Prostate gland (tissue), 2 donors: ENCODE data around the gene RBM22.

Experiments
- CTCF ChIP-seq, 4 experiments: fragments of 200-600 bp in 2 of 4; fragments of 450-650 bp in 2 of 4; sonication (generic) in 2 of 4; IDR thresholded peaks; 1 replicate in 3 of 4; 2 replicates in 1 of 4; pipeline ENCODE4 v1.5.1; 2016 to 2019; ENCODE audit warnings: antibody characterized with exemption in 4 of 4, mild to moderate bottlenecking in 2 of 4, moderate library complexity in 2 of 4
- POLR2A ChIP-seq: fragments of 450-650 bp; IDR thresholded peaks from one replicate; pipeline ENCODE4 v1.6.1; 2016; ENCODE audit warnings: antibody characterized with exemption, mild to moderate bottlenecking
- POLR2AphosphoS5 ChIP-seq: sonication (generic); formaldehyde crosslinking; IDR thresholded peaks from one replicate; pipeline ENCODE4 v1.6.1; 2017; ENCODE audit warnings: antibody characterized with exemption

- TF ChIP-seq POLR2A (no peak), CTCF (IDR thresholded peaks at IDR 0.05) (no peak), POLR2AphosphoS5 (no peak)
Observed at GRCh38 chr5:150729859-150730258, 29.0 kb upstream of the RBM22 start.
